Measurements from ENCODE around the gene PPIH. TPM values are rescaled to one million over a fixed set of nuclear protein-coding genes. Genes with fewer than 3 reads are reported as not detected.

The PPIH gene
- total and polyA plus RNA-seq, 2 of the 13 experiments (the other 11 are each of a cell fraction or from before 2014, with no cell fraction given) = 29.9 to 72.6 TPM

DNA sequence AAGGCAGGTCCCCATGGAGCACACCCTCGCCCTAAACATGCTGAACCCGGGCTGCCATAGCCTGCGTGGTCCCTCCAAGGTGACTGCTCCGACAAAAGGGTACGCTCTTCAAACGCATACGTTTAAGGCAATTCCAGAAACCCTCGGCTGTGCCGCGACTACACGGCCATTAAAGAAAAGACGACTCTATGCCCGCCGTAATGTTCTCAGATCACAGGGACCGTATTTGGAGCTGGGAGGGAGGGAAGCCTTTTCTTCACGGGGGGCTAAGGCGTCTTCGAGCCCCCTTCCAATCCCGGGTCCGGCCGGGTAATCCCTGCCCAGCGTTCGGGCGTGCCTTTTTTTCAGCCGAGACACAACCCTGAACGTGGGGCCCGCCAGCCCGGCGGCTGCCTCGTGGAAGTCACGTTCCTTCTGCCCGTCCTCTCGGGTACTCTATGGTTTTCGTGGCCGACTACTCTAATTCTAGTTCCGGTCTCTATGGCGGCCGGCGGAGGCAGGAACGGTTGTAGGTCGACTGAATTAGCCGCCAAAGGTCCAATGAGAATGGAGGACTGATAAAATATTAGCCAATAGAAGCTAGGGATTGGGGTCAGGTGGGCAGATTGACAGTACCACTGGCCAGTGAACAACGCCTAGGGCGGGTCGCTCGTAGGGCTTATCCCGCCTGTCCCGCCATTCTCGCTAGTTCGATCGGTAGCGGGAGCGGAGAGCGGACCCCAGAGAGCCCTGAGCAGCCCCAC, 23.7 kb downstream of the PPIH start, which contains the start of gene YBX1 (continued):
- TF ChIP-seq ZNF574 (CRISPR knock-in tag; IDR thresholded peaks at IDR 0.05) (peak; percentile 100), NR2F6 (IDR thresholded peaks at IDR 0.05) (no peak), NR2F6 (CRISPR knock-in tag; IDR thresholded peaks at IDR 0.05) (no peak), DPF2 (CRISPR knock-in tag; IDR thresholded peaks at IDR 0.05; ENCODE audit: borderline replicate concordance, low read depth) (no peak), ZNF513 (CRISPR knock-in tag; conservative IDR thresholded peaks at IDR 0.05) (no peak), ZNF160 (CRISPR knock-in tag; IDR thresholded peaks at IDR 0.05) (0 out of 2 replicates have a peak, but pooled peaks have one; percentile 1), KDM1A (CRISPR knock-in tag; IDR thresholded peaks at IDR 0.05) (no peak), ATAD3A (CRISPR knock-in tag; IDR thresholded peaks at IDR 0.05) (no peak), BHLHE40 (IDR thresholded peaks at IDR 0.05; ENCODE audit: low read length) (peak; percentile 91), ZFP91 (CRISPR knock-in tag; IDR thresholded peaks at IDR 0.05; ENCODE audit: borderline replicate concordance) (peak; percentile 58; the same call in 1 of the 2 replicates), ZNF253 (CRISPR knock-in tag; IDR thresholded peaks at IDR 0.05; ENCODE audit: borderline replicate concordance) (no peak), KAT8 (CRISPR knock-in tag; IDR thresholded peaks at IDR 0.05) (peak; percentile 89), HNRNPUL1 (IDR thresholded peaks at IDR 0.05; ENCODE audit: low read depth, low read length) (no peak), PHF21A (CRISPR knock-in tag; IDR thresholded peaks at IDR 0.05) (peak; percentile 58), PITX1 (CRISPR knock-in tag; IDR thresholded peaks at IDR 0.05) (peak; percentile 66; the same call in 1 of the 2 replicates), TSC22D2 (CRISPR knock-in tag; IDR thresholded peaks at IDR 0.05; ENCODE audit: borderline replicate concordance) (no peak)
- TF ChIP-seq, protein P1, sequence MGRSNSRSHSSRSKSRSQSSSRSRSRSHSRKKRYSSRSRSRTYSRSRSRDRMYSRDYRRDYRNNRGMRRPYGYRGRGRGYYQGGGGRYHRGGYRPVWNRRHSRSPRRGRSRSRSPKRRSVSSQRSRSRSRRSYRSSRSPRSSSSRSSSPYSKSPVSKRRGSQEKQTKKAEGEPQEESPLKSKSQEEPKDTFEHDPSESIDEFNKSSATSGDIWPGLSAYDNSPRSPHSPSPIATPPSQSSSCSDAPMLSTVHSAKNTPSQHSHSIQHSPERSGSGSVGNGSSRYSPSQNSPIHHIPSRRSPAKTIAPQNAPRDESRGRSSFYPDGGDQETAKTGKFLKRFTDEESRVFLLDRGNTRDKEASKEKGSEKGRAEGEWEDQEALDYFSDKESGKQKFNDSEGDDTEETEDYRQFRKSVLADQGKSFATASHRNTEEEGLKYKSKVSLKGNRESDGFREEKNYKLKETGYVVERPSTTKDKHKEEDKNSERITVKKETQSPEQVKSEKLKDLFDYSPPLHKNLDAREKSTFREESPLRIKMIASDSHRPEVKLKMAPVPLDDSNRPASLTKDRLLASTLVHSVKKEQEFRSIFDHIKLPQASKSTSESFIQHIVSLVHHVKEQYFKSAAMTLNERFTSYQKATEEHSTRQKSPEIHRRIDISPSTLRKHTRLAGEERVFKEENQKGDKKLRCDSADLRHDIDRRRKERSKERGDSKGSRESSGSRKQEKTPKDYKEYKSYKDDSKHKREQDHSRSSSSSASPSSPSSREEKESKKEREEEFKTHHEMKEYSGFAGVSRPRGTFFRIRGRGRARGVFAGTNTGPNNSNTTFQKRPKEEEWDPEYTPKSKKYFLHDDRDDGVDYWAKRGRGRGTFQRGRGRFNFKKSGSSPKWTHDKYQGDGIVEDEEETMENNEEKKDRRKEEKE (IDR thresholded peaks at IDR 0.05) = no peak
- TF ChIP-seq, protein P2, sequence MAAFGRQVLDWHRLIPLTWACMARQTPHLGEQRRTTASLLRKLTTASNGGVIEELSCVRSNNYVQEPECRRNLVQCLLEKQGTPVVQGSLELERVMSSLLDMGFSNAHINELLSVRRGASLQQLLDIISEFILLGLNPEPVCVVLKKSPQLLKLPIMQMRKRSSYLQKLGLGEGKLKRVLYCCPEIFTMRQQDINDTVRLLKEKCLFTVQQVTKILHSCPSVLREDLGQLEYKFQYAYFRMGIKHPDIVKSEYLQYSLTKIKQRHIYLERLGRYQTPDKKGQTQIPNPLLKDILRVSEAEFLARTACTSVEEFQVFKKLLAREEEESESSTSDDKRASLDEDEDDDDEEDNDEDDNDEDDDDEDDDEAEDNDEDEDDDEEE (CRISPR knock-in tag; IDR thresholded peaks at IDR 0.05) = peak; percentile 26; the same call in 1 of the 2 replicates
- TF ChIP-seq, protein P3, sequence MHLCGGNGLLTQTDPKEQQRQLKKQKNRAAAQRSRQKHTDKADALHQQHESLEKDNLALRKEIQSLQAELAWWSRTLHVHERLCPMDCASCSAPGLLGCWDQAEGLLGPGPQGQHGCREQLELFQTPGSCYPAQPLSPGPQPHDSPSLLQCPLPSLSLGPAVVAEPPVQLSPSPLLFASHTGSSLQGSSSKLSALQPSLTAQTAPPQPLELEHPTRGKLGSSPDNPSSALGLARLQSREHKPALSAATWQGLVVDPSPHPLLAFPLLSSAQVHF (CRISPR knock-in tag; IDR thresholded peaks at IDR 0.05) = 0 out of 2 replicates have a peak, but pooled peaks have one; percentile 73
